Right lobe of liver (tissue), 6 donors: ENCODE data around the gene BMP2K. TPM values are rescaled to one million over a fixed set of nuclear protein-coding genes. Genes with fewer than 3 reads are reported as not detected.

Source experiments
- ATAC-seq, 4 donors: fragments of 200-7000 bp; cut with Tn5 transposase; one replicate each; pipeline ENCODE4 v1.9.1; 2020; ENCODE audit warnings: mild to moderate bottlenecking in 4 of 4, moderate library complexity in 4 of 4
- DNase-seq, 3 donors: peaks; one replicate each; pipeline ENCODE4 v3.0.0-alpha.2; 2020
- H3K27ac ChIP-seq, 3 donors: fragments of 200-600 bp; one replicate each; pipeline ENCODE4 v1.8.0; 2022
- H3K27me3 ChIP-seq, 2 donors: fragments of 200-600 bp; one replicate each; pipeline ENCODE4 v1.8.0; 2022
- H3K36me3 ChIP-seq, 4 donors: fragments of 200-600 bp; sonication (generic) in 1 of 4; one replicate each; pipeline versions ENCODE4 v1.5.1 to v1.8.0; 2017 to 2022; ENCODE audit warnings: control low read depth in 1 of 4
- H3K4me1 ChIP-seq, 4 donors: fragments of 200-600 bp; sonication (generic) in 1 of 4; one replicate each; pipeline versions ENCODE4 v1.5.1 to v1.8.0; 2017 to 2022; ENCODE audit warnings: control low read depth in 1 of 4
- H3K4me3 ChIP-seq, 3 donors: fragments of 200-600 bp; one replicate each; pipeline ENCODE4 v1.8.0; 2022
- H3K9me3 ChIP-seq, 4 donors: fragments of 200-600 bp; sonication (generic) in 1 of 4; one replicate each; pipeline versions ENCODE4 v1.5.1 to v1.8.0; 2017 to 2022; ENCODE audit warnings: control low read depth in 1 of 4
- CTCF ChIP-seq, 4 donors: fragments of 200-600 bp in 3 of 4; fragments of 450-650 bp in 1 of 4; IDR thresholded peaks; one replicate each; pipeline versions ENCODE4 v1.5.1 to v1.8.0; 2016 to 2022; ENCODE audit warnings: antibody characterized with exemption in 4 of 4, mild to moderate bottlenecking in 2 of 4
- POLR2A ChIP-seq: fragments of 450-650 bp; IDR thresholded peaks from one replicate; pipeline ENCODE4 v1.6.1; 2017; ENCODE audit warnings: antibody characterized with exemption, mild to moderate bottlenecking
- WGBS: methylation state at CpG from one replicate; pipeline ENCODE4 v1.1.6; 2018; ENCODE audit warnings: low coverage, low lambda C conversion rate; ENCODE audit not compliant: insufficient coverage; ENCODE audit errors: missing lambda C conversion rate; 5-methylcytosine and 5-hydroxymethylcytosine counted together
- intact Hi-C, 2 donors: fragments of 100-400 bp; cut with DNase I; formaldehyde crosslinking; loops; one replicate each; pipeline versions ENCODE4 v1.11.2 to v1.14.1; 2022
- long read RNA-seq: library from polyadenylated mRNA; unstranded; transcript quantifications from one replicate; pipeline ENCODE4 v2.0.0, GENCODE V29; 2019
- total RNA-seq, 6 experiments: library from RNA; depleted of rRNA in 2 of 6; stranded (reverse); fragments of >200 nt in 2 of 6; fragmentation: NEBNext Ultra II Directional in 3 of 6; extraction: Animal tissue kit (Norgen Biotek cat#: 25700) in 3 of 6; gene quantifications; one replicate each; pipeline versions ENCODE4 v1.1.0 to v1.2.4, GENCODE V29; 2016 to 2023
- donor health status: DM: no; HTN: yes; CAD: no.
- donor health status: DM: no; HTN: no; CAD: no.
- donor health status: DM: no; HTN: no; CAD: no.
- donor health status: DM: no; HTN: yes; CAD: no.
- donor health status: DM: no; HTN: yes; CAD: no.

BMP2K gene
- 10 to 100 TPM; 13.1 to 23.3 (median 18.2) TPM for total RNA-seq
- long read RNA-seq = 0 reads

- intact Hi-C loops = no loop called here
- TF ChIP-seq POLR2A (peak; percentile 60), CTCF (IDR thresholded peaks at IDR 0.05) (peak in 1 of 4 donors; percentile 14)
- H3K4me3 ChIP-seq = peak within 1 kb of the TSS; percentile 72 to 84 (median 81)
- peak; percentile 87 to 89 (median 88) for DNase-seq
- WGBS = 0% methylated on average over 12 of the region's 95 CpGs
- peak; percentile 78 to 91 (median 86) for ATAC-seq
- H3K36me3 ChIP-seq = no peaks in the 10 kb centered on the region
- no peaks in the 10 kb centered on the region for H3K27me3 ChIP-seq
- no peaks in the 10 kb centered on the region for H3K9me3 ChIP-seq
- peak within 1 kb of the TSS; percentile 97 to 100 (median 98) for H3K27ac ChIP-seq
- peaks cover 0 to 16% (median 4%) of the 10 kb centered on the region in 4 donors for H3K4me1 ChIP-seq
Observed at GRCh38 chr4:78776079-78776728, at the start of gene BMP2K. BMP2K (plus strand) TSS chr4:78776350; CDS start chr4:78776544, 194 bp downstream.

GRCh38 chr4:78726546-78726945 lies 49.6 kb upstream of the BMP2K start:
- H3K27ac ChIP-seq = no peak overlapping the region
- H3K36me3 ChIP-seq = no peaks in the 10 kb centered on the region
- TF ChIP-seq POLR2A (no peak), CTCF (IDR thresholded peaks at IDR 0.05) (no peak)
- H3K27me3 ChIP-seq = no peaks in the 10 kb centered on the region
- H3K4me1 ChIP-seq = peaks cover 0 to 7% (median under 1%) of the 10 kb centered on the region in 4 donors
- ATAC-seq (no peak), DNase-seq (no peak)
- no peaks in the 10 kb centered on the region for H3K9me3 ChIP-seq
- 80% methylated on average over 1 of the region's 1 CpG for WGBS
- no peak overlapping the region for H3K4me3 ChIP-seq
- intact Hi-C loops = no loop called here

- Histone ChIP-seq H3K4me3 (no peak overlapping the region), H3K36me3 (no peaks in the 10 kb centered on the region), H3K27me3 (no peaks in the 10 kb centered on the region), H3K4me1 (peaks cover 0 to 10% (median 0%) of the 10 kb centered on the region in 4 donors), H3K9me3 (no peaks in the 10 kb centered on the region), H3K27ac (no peak overlapping the region)
- intact Hi-C loops = no loop called here
- TF ChIP-seq POLR2A = no peak
- no peak for TF ChIP-seq CTCF (IDR thresholded peaks at IDR 0.05)
- peak in 2 of 4 donors; percentile 30 to 58 for ATAC-seq
- 42% methylated on average over 3 of the region's 3 CpGs for WGBS
- DNase-seq = no peak
Observed at GRCh38 chr4:78732332-78733104, 43.6 kb upstream of the BMP2K start.

- Histone ChIP-seq H3K4me3 (no peak overlapping the region), H3K27ac (no peak overlapping the region), H3K9me3 (no peaks in the 10 kb centered on the region), H3K27me3 (no peaks in the 10 kb centered on the region), H3K36me3 (no peaks in the 10 kb centered on the region), H3K4me1 (peaks cover 0 to 10% (median 0%) of the 10 kb centered on the region in 4 donors)
- intact Hi-C loops = no loop called here
- ATAC-seq (no peak), DNase-seq (no peak)
- WGBS = 71% methylated on average over 3 of the region's 3 CpGs
- TF ChIP-seq CTCF (IDR thresholded peaks at IDR 0.05) (no peak), POLR2A (no peak)
Observed at GRCh38 chr4:78734441-78735162, 41.5 kb upstream of the BMP2K start.
